HG02973 (cell line): ENCODE measurements around the gene CCM2L.

Source experiments
- ATAC-seq: cut with Tn5 transposase; IDR thresholded peaks from one replicate; pipeline ENCODE4 v1.9.1; 2021; ENCODE audit warnings: moderate library complexity; ENCODE audit not compliant: unreplicated experiment

The CCM2L gene

DNA sequence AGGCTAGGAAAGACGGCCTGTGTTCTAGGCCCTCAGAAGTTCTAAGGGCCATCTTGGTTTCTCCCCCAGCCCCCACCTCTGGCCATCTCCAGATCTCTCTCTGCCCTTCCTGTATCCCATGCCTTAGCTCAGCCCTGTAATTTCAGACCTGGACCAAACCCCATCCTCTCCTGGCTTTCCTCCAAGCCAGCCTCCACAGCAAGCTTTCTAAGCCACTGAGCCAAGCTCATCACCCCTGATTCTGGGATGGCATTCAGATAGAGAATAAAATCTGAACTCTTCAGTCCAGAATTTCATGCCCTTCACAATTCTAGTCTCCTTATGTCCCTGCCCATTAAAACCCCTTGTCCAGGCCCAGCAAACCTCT is 18.9 kb upstream of the CCM2L start:
- ATAC-seq: no peak

DNA sequence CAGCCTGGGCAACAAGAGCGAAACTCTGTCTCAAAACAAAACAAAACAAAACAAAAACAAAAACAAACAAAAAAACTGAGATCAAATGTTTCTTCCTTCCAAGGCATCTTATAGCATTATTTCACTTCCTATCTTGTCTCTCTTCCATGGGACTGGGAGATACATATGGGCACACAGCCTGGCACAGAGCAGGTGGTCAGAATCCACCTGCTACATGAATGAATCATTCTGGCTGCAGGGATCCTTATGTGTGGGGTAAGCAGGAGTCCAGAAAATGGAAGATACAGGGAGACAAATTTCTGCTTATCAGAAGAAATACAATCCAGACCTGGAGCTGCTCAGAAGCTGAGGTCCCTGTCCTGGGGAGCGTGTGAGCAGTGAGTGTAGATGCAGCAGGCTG is 18.2 kb upstream of the CCM2L start:
- ATAC-seq: no peak

DNA sequence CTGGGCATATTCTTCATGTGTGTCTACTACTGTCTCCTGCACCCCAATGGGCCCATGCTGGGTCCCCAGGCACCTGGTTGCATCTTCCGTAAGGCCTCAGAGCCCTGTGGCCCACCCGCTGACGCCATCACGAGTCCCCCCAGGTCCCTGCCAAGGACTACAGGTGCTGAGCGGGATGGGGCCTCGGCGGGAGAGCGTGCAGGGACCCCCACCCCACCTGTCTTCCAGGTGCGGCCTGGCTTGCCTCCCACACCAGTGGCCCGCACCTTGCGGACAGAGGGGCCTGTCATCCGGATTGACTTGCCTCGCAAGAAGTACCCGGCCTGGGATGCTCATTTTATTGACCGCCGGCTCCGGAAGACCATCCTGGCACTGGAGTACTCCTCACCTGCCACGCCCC is 13.2 kb upstream of the CCM2L start:
- ATAC-seq: no peak

DNA sequence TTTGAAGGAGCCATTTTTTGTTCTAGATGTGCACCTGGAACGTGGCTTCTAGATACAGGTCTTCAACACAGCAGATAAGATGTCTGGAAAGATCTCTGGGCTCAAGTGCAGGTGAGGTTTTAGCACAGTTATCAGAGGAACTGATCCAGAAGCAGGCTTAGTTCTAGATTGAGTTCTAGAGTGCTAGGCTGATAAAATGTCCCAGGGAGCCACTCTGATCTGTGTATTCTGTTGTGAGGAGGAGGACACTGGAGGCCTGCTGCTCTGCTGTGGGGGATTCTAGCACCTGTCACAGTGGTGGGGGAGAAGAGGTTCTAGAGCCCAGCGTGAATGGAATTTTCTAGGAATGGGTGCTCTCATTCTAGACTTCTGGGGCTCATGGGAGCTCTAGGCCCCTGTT is 12.0 kb upstream of the CCM2L start:
- ATAC-seq: no peak

DNA sequence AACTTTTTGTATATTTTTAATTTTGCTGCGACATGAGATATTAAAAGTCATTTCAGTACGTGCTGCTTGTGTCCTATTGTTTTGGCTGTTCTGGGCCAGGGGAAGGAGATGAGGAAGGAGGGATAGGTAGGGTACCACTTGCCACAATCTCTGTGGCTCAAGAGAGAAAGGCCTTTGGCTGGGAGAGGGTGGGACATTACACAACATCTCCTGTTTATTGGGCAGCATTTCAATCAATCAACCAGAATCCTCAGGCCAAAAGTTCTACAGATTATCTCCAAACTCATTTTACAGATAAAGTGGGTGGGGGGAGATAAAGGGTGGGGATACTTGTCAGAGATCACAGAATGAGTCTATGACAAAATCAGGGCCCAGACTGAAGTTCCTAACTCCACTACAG is 6.9 kb upstream of the CCM2L start:
- no peak for ATAC-seq

- ATAC-seq: no peak
These were observed 5.3 kb upstream of the CCM2L start for GRCh38 chr20:32004963-32005362.

GRCh38 chr20:32006053-32006452 is 4.2 kb upstream of the CCM2L start:
- no peak for ATAC-seq

GRCh38 chr20:32006841-32007786 is 3.1 kb upstream of the CCM2L start:
- ATAC-seq: no peak

DNA sequence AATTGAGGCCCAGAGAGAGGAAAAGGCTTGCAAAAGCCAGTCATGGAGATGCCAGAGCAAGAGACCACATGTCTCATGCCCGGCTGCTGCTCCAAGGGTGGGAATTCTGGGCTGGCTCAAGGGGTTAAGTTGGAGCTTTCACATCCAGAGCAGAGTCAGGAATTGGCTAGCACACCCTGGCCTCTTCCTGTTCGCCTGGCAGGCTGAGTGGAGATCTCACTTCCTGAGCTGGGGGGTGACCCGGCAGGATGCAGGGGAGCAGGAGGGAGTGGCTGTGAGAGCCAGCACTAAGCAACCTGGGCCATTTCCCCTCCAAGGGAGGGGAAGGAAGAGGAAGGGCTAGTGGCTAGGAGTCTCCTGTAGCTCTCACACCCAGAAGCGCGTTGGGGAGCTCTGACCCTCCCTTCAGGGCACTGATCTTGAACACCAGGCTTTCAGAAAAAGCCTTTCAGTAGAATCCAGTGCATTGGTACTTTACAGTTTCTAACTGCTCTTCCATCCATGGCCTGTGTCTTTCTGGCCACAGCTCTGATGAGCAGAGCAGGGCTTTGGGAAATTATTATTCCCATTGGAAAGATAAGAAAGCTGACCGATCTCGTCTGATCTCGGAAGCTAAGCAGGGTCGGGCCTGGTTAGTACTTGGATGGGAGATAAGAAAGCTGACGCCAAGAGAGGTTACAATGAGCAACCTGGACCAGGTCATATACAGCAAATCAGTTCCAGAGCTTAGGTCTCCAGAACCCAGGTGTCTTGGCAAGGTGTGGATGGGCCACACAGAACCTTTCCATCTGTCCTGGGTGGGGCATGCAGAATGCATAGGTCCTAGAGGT is 2.2 kb upstream of the CCM2L start:
- ATAC-seq: no peak

- no peak for ATAC-seq
These were observed 674 bp upstream of the CCM2L start for GRCh38 chr20:32009564-32009963.

- no peak for ATAC-seq
These were observed 428 bp downstream of the CCM2L start for GRCh38 chr20:32010666-32011065.

DNA sequence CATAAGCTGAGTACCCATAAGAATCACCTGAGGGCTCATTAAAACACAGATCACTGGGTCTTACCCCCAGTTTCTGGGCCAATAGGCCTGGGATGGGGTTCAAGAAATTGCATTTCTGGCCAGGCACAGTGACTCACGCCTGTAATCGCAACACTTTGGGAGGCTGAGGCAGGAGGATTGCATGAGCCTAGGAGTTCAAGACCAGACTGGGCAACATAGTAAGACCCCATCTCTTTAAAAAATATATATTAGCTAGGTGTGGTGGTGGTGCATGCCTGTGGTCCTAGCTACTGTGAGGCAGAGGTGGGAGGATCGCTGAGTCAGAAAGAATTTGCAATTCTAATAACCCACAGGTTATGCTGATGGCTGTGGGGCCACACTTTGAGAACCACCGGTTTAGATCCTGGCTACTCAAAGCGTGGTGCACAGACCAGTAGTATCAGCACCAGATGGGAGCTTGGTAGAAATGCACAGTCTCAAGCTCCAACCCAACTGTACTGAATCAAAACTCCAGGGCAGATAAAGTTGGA is 2.0 kb downstream of the CCM2L start:
- ATAC-seq: no peak

- ATAC-seq: no peak
These were observed 3.1 kb downstream of the CCM2L start for GRCh38 chr20:32013326-32013725.

DNA sequence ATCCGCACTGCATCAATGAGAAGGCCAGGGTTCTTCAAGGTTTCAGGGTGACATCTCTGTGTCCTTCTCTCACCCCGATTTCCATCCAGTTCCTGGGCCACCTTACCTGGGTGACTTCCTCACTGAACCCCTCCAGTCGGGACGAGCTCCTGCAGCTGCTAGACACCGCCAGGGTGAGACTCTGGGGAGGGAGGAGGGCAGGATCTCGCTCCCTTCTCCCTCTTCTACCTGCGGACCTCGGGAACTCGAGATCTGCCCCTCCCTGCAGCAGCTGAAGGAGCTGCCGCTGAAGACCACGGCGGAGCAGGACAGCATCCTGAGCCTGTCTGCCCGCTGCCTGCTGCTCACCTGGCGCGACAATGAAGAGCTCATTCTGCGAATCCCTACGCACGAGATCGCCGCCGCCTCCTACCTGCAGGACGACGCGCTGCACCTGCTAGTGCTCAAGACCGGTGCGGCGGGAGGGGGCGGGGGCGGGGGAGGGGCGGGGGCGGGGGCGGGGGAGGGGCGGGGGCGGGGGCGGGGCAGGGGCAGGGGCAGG is 7.5 kb downstream of the CCM2L start:
- ATAC-seq: no peak

DNA sequence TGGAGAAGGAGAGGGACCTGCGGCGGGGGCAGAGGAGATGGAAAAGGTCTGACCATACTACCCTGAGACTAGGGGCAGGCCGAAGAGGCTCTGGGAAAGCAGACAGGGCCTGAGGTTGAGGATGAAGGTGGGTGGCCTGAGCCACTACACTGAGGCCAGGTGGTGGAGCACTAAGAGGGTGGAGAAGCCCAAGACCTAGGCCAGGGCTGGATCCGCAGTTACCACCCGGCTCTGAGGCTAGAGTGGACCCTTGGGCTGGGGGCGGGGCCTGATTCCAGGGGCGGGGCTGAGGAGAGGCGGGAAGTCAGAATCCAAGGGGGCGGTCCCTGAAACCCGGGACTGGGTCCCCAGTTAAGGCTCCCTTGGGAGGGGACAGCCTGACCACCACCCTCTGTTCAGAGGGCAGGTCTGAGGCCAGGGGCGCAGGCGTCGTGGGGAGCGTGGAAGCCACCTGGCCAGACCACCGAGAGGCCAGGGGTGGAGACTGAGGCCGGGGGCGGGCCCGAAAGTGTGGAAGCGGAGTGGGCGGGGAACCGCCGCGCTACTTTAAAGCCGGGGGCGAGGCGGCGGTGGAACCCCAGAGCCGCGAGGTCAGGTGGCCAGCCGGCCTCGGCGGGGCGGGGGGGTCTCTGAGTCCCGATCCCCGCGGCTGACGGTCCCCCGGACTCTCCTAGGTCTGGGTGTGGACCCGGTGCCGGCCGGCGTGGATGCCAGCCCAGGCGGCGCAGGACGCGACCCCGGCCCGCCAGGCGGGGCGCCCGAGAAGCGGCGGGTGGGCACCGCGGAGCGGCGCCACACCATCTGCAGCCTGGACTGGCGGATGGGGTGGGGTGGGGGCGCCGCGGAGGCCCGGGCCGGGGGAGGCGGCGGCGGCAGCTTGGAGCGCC is 8.3 kb downstream of the CCM2L start:
- ATAC-seq: no peak

GRCh38 chr20:32019156-32019510 is 8.9 kb downstream of the CCM2L start:
- ATAC-seq: no peak

DNA sequence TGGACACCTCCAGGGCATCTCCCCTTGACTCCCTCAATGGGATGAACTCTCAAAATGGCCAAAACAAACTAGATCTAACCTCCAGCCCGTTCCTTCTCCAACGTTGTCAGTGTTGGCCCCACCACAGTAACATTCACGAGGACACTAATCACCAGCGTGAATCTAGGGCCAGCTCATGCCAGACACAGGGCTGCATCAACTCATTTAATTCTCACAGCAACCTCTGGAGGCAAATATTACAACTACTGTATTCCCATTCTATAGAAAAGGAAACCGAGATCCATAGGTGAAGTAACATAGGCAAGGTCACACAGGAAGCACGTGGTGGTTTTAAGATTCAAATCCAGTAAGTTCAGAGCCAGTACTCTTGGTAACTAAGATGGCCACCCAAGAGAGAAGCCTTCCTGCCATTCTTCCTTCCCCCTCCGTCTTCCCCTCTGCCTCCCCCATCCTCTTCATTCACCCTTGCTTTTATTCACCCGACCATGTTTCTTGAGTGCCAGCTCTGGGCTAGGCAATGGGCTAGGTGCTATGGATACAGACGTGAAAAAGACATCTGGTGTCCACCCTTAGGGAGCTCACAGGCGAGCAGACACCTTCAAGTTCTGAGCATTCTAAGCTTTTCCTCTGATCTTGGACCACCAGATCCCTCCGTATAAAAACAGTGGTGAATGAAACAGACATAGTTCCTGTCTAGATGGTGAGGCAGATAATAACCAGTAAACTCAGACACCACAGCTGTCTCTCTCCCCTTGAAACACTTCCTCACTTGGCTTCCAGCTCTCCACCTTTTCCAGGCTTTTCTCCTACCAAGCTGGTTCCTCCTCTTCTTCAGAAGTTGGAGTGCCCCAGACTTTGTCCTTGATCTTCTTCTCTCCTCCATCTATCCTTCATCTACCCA is 9.6 kb downstream of the CCM2L start:
- no peak for ATAC-seq

GRCh38 chr20:32021091-32021490 is 10.9 kb downstream of the CCM2L start:
- ATAC-seq: no peak

GRCh38 chr20:32024683-32025295 is 14.6 kb downstream of the CCM2L start:
- ATAC-seq: no peak
